ENCODE data around the gene ERGIC1.

ERGIC1 gene

GRCh38 chr5:172904312-172904642 is 70.2 kb downstream of the ERGIC1 start:
- DNase-seq: no peak

- no peak for DNase-seq
These were observed 70.7 kb downstream of the ERGIC1 start for GRCh38 chr5:172904643-172905345.

- DNase-seq: no peak
These were observed 71.5 kb downstream of the ERGIC1 start for GRCh38 chr5:172905346-172906140.

DNA sequence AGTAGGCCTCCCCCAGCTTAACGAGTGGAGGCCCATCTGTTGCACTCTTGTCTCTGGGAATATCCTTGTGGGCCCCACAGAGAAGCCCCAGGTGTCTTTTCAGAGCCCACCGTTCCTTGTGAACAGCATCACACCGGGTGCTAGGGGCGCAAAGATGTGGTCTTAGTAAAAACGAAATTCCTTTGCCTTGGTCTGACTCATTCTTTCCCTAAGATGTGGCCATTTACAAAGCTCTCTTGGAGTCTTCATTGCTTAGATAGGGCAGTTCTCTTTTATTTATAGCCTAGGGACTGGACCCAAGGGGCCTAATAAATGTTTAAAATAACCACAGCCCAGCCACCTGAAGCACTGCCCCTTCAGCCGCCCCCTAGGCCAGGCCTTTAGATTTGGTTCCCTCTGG is 72.4 kb downstream of the ERGIC1 start:
- no peak for DNase-seq

GRCh38 chr5:172906888-172907287 is 72.8 kb downstream of the ERGIC1 start:
- no peak for DNase-seq

DNA sequence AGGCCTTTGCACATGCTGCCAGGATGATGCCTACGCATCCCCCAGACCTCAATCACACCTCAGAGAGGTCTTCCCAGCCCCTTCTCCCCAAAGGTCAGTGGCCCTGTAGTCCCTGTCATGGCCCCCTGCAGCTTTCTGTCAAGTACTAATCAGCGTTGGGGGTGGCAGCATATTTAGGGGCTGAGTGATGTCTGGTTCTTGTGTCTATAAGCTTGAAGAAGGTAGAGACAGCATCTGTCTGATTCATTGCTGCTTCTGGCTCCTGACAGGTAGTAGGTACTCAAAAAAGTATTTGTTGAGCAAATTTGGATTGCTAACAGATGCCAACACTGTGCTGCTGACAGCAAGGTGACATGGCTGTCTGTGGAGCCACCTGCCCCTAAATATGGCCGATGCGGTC is 73.6 kb downstream of the ERGIC1 start:
- DNase-seq: no peak

DNA sequence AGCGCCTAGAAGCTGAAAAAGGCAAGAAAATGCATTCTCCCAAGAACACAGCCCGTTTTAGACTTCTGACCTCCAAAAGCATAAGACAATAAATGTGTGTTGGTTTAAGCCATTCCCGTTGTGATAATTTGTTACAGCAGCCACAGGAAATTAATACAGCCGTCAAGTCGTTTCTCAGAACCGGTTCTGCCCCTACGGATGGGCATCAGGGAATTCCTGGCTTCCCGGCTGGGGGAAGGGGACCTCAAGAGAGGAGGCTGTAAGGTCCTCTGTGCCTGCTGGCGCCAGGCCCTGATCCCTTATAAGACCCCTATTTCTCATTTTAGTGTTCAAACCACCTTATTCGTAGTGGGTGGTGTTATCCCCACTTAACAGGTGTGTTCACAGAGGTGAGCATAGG is 74.6 kb downstream of the ERGIC1 start:
- DNase-seq: no peak

GRCh38 chr5:172909931-172910502 is 76.0 kb downstream of the ERGIC1 start:
- no peak for DNase-seq

- DNase-seq: no peak
These were observed 77.0 kb downstream of the ERGIC1 start for GRCh38 chr5:172910828-172911627.

GRCh38 chr5:172911628-172911880 is 77.5 kb downstream of the ERGIC1 start:
- no peak for DNase-seq

DNA sequence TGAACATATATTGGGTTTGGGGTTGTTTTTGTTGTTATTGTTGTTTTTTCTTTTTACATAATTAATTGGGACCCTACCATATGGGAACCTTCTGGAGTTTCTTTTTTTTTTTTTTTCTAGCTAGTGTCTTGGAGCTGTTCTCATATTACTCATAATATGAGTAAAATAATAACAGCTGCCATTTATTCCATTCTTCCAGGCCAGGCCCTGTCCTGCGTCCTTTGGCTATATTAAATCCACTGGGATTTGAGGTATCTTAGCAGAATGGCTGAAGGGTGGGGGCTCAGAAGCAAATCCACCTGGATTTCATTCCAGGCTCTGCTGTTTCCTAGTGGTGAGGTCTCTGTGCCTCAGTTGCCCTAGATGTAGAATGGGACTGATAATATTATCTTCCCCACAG is 77.9 kb downstream of the ERGIC1 start:
- DNase-seq: no peak

DNA sequence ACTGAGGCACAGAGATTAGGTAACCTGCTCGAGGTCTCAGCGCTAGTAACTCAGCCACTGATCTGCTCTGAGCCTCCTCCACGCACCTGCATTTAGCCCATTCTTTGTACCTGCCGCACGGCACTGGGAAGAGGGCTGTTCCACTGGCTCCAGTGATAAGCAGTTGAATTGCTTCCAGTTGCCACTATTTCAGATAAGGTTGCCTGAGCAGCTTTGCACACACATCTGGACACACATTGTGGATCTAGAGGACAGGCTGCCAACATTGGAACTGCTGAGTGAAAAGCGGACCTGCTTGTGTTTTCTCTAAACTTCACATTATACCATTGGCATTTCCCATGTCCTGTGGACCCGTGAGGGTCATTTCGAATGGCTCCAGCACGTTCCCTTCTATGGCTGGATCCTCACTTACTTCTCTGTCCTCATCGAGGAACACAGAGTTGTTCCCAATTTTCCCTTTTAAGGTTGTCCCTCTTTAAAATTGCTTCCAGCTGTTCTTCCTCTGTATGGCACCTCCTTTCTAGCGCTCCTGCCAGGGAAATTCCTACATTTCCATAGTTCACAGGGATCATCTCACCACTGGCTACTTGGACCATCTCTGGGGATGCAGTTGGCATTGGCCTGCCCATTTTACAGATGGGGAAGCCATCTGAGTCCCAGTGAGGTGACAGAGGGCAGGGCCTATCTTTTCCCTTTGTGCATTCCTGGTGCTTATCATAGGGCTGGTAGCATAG is 79.2 kb downstream of the ERGIC1 start:
- no peak for DNase-seq

- DNase-seq: no peak
These were observed 81.5 kb downstream of the ERGIC1 start for GRCh38 chr5:172915514-172915913.

DNA sequence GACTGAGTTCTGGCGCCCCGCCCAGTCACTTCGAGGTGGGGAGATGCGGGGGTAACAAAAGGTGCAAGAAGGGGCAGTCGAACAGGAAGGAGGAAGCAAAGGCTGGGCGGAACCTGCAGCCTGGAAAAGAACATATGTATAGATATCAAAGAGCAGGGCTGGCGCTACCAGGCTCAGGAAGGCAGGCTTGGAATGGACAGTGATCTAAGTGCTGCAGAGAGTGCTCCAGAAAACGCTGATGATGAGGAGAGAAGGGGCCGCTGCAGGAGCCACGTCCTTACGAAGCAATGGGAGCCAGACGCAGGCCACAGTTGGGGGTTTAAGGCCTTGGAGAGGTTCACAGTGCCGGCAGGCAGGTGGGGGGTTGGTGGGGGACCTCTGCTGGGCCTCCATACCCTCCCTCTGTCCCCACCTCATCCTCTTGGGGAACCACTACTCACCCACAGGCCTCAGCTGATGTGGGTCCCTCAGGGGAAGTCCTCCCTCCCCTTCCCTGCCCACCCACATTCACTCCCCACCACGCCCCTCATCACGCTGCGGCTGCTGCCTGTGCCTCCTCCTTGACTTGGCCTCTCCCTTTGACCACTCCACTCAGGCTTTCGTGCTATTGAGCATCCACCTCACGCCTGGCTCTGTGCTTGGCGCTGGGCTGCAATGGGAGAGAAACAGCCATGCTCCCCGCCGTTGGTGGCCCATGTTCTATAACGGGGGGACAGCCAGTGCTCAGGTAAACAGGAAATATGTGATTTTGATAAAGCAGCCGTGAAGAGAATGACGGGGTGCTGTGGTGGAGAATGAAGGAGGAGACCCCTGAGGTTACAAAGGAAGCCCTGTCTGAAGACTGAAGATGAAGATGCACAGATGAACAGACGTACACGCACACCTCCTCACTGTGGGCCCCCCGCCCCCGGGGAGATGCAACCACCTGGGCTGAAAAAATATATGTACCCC is 84.6 kb downstream of the ERGIC1 start:
- DNase-seq: no peak

DNA sequence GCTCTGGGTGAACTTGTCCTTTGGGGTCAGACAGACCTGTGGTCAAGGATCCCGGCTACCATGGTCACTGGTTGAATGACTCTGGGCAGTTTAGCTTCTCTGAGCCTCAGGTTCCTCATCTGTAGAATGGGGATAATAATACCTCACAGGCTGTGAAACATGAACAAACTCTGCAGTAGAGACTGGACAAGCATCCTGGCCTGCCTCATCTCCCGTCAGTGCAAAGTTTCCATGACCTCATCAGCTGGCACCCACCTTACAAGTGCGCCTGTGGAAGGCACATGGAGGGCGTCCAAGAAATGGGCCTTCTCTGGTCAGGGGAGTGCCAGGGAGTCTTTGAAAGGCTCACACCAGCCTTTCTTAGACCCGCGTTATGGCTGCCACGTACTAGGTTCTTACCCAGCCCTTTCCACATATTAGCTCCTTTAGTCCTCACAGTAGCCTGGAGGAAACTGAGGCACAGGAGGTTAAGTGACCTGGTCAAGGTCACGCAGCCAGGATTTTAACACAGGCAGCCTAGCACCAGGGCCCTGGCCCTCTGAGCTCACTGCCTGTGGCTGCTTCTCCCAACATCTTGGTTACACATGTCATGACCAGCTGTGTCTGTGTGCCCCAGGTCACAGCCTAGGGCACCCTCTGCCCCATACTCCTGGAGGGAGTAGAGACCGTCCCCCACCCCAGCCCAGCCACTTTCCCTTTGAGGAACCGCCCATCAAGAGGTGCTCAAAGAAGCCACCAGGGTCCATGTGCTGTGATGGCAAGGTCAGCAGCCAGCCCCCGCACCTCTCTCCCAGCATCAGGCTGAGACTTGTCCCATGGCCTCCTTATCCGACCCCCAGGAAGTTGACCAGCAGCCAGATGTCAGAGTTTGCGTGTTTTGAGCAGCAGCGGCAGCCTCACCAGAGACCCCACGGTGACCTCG is 85.7 kb downstream of the ERGIC1 start:
- no peak for DNase-seq

GRCh38 chr5:172920447-172920849 is 86.4 kb downstream of the ERGIC1 start:
- DNase-seq: no peak

- DNase-seq: no peak
These were observed 86.9 kb downstream of the ERGIC1 start for GRCh38 chr5:172920995-172921394.

GRCh38 chr5:172921906-172922305 is 87.9 kb downstream of the ERGIC1 start:
- DNase-seq: no peak

- DNase-seq: no peak
These were observed 89.5 kb downstream of the ERGIC1 start for GRCh38 chr5:172923539-172923938.

DNA sequence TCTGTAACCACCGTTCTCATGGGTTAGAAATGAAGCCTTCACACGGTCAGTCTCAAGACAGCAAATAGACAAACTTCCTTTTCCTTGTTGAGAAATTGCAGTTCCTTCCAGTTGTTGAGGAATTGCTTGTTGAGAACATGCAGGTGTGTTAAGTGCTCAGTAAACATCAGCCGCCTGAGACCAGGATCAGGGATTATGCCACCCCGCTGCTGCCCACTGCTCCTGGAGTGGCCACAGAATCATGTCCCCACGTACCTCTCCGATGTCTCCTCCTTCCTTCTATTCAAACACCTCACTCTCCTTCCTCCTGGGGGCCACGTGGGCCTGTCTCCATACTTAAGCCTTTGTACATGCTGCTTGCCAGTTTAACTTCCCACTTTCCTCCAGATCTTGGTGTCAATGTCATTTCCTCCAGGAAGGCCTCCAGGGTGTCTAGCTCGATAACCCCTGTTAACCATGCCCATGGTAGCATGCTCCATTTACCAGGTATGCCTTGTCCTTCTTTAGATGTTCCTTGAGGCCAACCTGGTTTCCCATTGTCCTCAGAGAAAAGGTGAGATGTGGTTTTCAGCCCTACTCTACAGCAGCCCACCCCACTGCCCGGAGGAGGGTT is 91.4 kb downstream of the ERGIC1 start:
- DNase-seq: no peak
